ENCODE results near the gene ANOS1.
"Not testable (repeated sequence)": the region's sequence is repeated elsewhere in the genome, so short reads cannot be mapped to it uniquely, and the experiment has no call there.

ANOS1 gene

DNA sequence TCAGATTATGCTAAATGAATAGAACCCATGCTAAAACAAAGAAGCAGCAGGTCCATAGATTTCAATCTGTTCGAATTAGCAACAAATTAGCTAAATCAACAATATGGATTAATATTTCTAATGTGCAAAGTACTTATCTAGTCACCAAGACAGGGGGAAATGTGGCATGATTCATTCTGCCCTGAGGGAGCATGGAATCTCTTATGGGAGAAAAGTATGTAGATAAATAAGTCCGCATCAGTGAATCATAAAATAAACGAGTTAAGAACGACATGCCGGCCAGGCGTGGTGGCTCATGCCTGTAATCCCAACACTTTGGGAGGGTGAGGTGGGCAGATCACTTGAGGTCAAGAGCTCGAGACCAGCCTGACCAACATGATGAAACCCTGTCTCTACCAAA is 102.1 kb downstream of the ANOS1 start:
- DNase-seq (ENCODE audit: low read depth in 2 of 2), result no peak

DNA sequence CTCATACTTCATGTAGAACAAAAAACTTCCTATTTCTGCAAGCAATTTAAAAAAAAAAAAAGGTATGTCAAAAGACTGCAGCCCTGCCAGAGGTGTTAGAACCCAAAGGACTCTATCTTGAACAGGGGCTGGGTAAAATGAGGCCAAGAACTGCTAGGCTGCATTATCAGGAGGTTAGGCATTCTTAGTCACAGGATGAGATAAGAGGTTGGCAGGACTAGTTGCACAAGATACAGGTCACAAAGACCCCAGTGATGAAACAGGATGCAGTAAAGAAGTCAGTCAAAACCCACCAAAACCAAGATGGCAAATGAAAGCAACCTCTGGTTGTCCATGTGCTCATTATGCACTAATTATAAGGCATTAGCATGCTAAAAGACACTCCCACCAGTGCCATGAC is 104.1 kb downstream of the ANOS1 start:
- DNase-seq (ENCODE audit: low read depth in 2 of 2), result no peak

DNA sequence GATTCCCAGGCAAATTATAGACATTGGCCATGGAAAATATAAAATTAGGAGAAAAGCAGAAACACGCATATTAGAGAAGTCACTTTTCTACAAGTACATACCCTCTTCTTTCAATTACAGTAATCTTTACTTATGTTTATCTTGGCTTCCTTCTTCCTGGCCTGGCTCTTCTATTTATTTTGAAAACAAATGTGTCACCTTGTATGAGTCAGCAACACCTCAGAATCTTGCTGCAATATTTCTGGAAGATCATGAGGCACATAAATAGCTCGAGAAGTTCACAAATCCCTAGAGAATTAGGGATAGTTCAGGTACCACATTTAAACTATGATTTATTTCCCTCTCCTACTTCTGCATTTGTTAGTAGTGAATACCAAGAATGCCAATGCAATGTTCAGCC is 124.6 kb downstream of the ANOS1 start:
- no peak for DNase-seq (ENCODE audit: low read depth in 2 of 2)

DNA sequence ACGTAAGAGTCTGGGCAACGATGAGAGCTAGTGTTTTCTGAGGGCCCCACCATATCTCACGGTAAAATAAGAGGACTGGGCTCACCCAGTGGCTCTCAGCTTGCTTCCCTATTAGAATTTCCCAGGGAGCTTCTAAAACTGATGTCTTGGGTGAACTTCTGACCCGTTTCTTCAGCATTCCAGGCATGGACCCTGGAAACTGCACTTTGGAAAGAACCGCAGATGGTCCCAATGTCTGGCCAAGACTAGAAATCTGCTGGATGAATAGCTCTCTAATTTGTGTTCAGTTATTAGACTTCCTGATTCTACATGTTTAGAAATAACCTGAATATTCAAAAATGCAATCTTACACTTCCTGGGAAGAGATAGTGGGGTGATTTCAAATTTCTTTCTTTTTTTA is 127.8 kb downstream of the ANOS1 start:
- no peak for DNase-seq (ENCODE audit: low read depth in 2 of 2)

DNA sequence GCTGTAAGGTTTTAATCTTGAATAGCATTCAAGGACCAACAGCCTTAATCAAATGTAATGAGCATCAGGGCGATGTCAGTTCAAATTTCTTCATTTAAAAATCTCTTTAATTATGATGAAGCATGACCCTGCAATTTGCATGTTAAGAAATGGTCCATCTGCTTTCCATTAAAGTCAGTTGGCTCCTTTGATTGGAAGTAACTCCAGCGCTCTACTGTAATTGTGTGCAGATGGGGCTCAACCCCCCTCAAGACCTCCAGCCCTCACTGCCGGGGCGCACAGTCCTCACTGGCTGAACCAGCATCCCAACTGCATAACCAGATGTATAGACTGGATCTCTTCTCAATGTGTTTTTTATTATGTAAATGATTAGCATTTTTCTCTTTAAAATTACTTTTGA is 140.4 kb downstream of the ANOS1 start:
- no peak for DNase-seq (ENCODE audit: low read depth in 2 of 2)

DNA sequence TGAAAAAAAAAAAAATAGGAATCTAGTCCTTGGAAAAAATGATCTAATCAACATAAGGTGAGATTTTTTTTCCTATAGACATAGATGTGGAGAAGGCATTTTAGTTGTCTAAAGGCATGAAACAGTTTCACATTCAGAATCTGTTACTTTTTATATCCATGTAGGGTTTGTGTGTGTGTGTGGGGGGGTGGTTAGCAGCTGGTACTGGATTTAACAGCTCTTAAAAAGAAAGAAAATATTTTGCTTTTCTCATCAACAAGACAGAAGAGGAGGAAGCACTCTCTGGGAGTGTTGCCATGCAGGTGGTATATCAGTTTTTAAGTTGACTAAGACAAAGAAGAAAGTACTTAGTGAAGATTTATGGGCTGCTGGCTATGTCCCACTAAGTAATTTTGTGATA is 145.0 kb downstream of the ANOS1 start:
- DNase-seq (ENCODE audit: low read depth in 2 of 2), result no peak

DNA sequence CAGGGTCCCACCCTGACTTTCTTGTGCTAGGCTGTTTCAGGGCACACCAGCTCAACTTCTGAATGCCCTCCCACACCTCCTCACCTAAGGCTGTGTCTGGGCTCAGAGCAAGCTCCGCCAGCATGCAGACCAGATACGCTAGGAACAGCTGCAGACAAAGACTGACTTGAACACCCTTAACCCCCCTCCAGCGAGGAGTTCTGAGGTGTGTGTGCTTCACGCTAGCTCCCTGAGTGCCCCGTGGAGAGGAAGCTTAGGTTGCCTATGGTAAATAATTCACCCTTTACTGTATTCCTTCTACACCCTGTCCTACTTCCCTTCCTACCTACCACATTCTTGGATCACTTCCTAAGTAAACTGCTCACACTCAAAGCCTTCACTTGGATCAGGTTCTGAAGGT is 152.3 kb downstream of the ANOS1 start:
- no peak for DNase-seq (ENCODE audit: low read depth in 2 of 2)

DNA sequence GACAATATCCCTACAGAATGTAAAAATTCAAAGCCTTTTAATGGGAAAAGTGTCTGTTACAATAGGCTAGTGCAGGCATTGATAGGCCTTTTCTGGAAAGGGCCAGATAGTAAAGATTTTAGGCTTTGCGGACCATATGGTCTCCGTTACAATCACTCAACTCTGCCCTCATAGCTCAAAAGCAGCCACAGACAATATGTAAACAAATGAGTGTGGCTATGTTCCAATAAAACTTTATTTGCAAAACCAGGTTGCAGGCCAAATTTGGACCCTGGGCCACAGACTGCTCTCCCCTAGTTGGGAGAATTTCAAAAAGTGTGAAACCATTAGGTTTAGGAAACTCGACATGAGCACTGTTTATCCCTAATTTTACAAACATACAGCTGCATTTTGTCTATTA is 155.1 kb downstream of the ANOS1 start:
- no peak for DNase-seq (ENCODE audit: low read depth in 2 of 2)

DNA sequence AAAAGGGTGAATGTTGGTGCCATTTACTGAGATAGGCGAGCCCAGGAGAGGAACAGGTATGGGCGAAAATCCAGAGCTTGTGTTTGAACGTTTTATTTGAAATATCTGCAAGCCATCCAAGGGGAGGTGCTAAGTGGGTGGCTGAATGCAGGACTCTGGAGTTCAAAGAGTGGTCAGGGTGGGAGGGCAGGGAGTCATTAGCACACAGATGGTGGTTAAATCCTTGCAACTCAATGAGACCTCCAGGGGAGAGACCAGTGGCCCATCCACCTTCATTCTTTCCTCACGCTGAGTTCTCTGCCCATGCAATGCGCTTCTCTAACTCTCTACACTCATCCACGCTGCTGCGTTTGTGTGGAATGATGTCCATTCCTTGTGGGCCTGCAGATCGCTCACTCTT is 166.2 kb downstream of the ANOS1 start:
- DNase-seq (ENCODE audit: low read depth in 2 of 2), result no peak

DNA sequence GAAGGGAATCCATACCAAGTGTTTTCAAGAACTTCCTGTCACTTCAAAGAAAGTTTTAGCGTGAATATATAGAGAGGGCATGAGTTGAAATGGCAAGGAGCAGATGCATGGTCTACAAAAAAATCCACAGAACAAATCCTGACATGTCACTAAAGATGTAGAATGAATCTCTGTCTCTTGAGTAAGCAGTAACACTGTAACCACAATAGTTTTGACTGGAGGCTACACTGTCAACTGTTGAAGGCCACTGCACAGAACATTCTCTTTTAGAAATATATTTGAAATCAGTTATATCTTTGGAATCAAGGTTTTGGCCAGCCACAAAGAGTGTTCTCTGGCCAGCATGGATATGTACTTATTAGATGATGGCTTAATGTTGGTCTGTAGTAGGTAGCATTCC is 183.5 kb downstream of the ANOS1 start:
- no peak for DNase-seq (ENCODE audit: low read depth in 2 of 2)

DNA sequence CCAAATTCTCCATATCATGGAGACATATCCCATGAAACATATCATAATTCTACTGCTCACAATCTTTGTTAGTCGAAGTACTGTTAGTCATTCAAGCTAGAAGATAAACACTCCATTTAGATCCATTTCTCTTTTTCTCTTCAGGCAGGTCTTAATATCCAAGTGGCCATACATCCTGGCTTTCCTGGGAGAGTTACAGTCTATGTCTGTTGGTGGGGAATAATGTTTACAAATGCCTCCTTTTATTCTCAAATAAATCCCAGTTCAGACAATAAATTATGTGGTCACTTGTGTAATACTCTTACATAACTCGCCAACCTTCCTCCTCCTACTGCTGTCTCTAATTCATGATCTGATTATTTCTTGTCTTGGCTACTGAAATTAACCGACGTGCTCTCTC is 185.2 kb downstream of the ANOS1 start:
- DNase-seq (ENCODE audit: low read depth in 2 of 2), result no peak

DNA sequence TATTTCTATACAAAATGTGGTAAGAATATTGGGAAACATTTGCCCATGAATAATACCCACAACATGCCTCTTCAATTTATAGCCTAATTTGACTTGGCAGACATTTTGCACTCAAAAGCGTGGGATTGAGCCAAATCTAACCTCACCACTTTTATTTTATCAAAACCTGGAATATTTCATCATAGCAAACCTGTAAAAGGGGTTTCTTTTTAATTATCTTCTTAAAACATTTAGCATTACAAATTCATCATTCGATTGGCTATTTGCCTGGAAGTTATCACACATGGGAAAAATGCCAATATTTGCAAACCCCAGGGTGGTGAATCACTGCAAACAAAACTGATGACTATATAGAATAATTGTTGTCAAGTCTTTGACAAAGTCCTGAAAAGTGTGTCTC is 211.1 kb downstream of the ANOS1 start:
- no peak for DNase-seq (ENCODE audit: low read depth in 2 of 2)

DNA sequence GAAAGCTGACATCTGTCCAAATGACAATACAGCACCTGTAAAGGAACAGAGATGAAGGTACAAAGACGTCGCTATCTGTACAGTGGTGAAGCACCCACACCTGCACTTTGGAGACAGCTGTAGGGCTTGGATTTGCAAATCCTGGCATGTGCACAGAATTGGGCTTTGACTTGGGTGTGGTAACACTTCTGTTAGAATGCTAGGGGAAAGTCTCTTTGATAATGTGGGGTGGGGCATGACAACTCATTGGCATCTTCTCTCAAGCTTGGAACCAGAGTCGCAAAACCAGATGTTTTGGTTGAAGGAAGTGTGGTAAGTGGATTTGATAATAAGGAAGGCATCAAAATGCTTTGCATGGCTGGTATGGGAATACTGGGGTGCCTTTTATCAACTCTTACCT is 211.8 kb downstream of the ANOS1 start:
- DNase-seq (ENCODE audit: low read depth in 2 of 2), result no peak

DNA sequence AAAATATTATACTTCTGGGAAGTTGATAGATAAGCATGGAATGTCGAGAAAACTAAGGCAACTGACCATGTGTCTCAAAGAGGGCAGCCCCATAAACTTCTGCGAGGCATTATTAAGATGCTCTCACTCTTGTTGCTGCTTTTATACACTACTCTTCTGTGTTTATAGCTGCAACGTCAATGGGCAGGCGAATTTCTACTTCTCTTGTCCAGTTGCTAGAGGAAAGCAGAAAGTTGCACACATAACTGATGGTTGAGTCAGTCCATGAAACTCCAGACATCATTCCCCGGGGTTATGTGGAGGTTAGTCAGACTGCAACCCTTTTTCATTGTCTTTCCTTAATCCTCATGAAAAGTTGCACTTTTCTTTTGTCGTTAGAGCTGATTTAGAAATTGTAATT is 227.5 kb downstream of the ANOS1 start:
- no peak for DNase-seq (ENCODE audit: low read depth in 2 of 2)

DNA sequence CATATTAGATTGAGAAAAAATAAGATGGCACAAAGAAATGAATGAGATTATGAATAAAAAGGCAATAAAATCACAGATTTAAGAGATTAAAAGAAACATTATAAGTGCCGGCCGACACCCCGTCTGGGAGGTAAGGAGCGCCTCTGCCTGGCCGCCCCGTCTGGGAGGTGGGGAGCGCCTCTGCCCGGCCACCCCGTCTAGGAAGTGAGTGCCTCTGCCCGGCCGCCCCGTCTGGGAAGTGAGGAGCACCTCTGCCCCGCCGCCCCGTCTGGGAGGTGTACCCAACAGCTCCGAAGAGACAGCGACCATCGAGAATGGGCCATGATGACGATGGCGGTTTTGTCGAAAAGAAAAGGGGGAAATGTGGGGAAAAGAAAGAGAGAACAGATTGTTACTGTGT is 229.8 kb downstream of the ANOS1 start:
- not testable (repeated sequence) for DNase-seq (ENCODE audit: low read depth in 2 of 2)

DNA sequence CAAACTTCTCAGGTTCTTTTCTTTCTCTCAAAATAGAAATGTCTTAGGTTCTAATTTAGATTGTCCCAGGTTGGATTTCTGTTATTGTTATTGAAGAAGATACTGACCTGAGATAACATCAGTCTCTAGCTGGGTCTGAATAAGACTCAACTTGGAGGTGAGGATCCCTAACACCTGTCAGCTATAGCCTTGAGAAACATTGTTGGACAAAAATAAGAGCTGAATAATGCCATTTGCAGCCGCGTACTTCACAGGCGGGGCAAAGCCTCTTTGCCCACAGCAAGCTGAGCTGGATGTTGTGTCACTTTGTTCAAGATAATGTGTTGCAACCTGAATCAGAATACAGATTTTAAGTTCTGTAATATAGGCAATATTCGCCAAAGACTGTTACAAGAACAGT is 231.7 kb downstream of the ANOS1 start:
- DNase-seq (ENCODE audit: low read depth in 2 of 2), result no peak

DNA sequence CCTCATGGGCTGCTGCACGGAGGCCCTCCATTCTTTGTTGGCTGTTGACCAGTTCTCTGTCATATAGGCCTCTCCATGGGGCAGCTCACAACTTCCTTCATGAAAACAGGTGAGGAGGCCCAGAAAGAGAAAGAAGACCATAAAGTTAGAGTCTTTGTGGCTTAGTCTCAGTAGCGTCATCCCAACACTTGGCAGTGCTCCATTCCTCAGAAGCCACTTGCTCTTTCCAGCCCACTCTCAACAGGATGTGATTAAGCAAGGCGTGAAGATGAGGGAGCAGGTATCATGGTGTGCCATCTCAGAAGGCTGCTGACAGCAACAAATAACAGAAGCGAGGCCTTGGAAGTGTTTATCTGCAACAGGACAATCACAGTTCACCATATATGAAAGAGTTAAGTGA is 236.9 kb downstream of the ANOS1 start:
- DNase-seq (ENCODE audit: low read depth in 2 of 2), result not testable (repeated sequence)

DNA sequence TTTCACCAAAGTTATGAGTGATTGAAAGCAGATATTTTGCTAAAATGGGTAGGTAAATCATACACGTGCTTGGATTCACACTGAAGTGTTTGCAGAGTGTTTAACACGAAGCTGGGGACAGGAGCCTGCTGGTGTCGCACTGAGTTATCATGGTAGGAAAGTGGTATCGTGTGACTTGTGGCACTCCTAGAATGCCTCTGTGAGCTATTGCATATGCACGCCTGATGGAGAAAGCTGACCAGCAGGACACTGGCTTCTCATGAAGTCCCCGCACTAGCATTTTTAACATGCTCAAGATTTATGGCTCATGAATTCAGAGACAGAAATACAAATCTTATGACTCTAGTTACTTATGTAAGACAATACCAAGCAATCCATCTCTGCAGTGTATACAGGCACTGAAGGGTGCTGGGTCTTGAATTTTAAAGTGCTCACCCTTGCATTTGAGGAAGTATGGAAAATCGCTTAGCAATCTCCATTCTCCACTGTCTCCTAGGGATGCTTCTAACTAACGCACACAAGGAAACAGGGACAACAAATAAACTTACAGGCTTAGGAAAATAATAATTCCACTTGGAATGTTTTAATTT is 247.5 kb downstream of the ANOS1 start:
- no peak for DNase-seq (ENCODE audit: low read depth in 2 of 2)

Data from stimulated activated CD8-positive, alpha-beta memory T cell treated with anti-CD3 and anti-CD28 coated beads, Interleukin-15, amount 100 ng/mL, for 4 hours (primary cell).